HG02840 (cell line): ENCODE data around the gene CKS2.

Source experiments
- ATAC-seq: cut with Tn5 transposase; IDR thresholded peaks from one replicate; pipeline ENCODE4 v1.9.1; 2021; ENCODE audit warnings: mild to moderate bottlenecking, moderate library complexity, moderate number of reproducible peaks; ENCODE audit not compliant: unreplicated experiment, low FRiP score

The CKS2 gene

GRCh38 chr9:89345476-89345875, 34.5 kb downstream of the CKS2 start:
- no peak for ATAC-seq

GRCh38 chr9:89346696-89347095, 35.7 kb downstream of the CKS2 start:
- ATAC-seq, result no peak

GRCh38 chr9:89347651-89348050, 36.7 kb downstream of the CKS2 start:
- ATAC-seq, result no peak

- ATAC-seq, result no peak
These were observed 38.6 kb downstream of the CKS2 start for GRCh38 chr9:89349607-89350006.

GRCh38 chr9:89350988-89351557, 40.1 kb downstream of the CKS2 start:
- ATAC-seq, result no peak

- no peak for ATAC-seq
These were observed 40.7 kb downstream of the CKS2 start for GRCh38 chr9:89351584-89352300.

GRCh38 chr9:89352451-89352850, 41.5 kb downstream of the CKS2 start:
- ATAC-seq, result no peak

- no peak for ATAC-seq
These were observed 42.1 kb downstream of the CKS2 start for GRCh38 chr9:89352874-89353649.

GRCh38 chr9:89353989-89354388, 43.0 kb downstream of the CKS2 start:
- ATAC-seq, result no peak

GRCh38 chr9:89354471-89354870, 43.5 kb downstream of the CKS2 start:
- ATAC-seq, result no peak

GRCh38 chr9:89356782-89357181, 45.8 kb downstream of the CKS2 start:
- no peak for ATAC-seq

GRCh38 chr9:89357331-89358197, 46.6 kb downstream of the CKS2 start:
- no peak for ATAC-seq

- ATAC-seq, result no peak
These were observed 47.5 kb downstream of the CKS2 start for GRCh38 chr9:89358376-89358916.

- no peak for ATAC-seq
These were observed 48.0 kb downstream of the CKS2 start for GRCh38 chr9:89358985-89359384.

- ATAC-seq, result no peak
These were observed 48.8 kb downstream of the CKS2 start for GRCh38 chr9:89359751-89360261.

GRCh38 chr9:89360465-89360864, 49.5 kb downstream of the CKS2 start:
- ATAC-seq, result no peak

GRCh38 chr9:89361031-89361430, 50.0 kb downstream of the CKS2 start:
- ATAC-seq, result no peak

GRCh38 chr9:89361816-89362646, 51.0 kb downstream of the CKS2 start:
- ATAC-seq, result no peak

- ATAC-seq, result no peak
These were observed 51.8 kb downstream of the CKS2 start for GRCh38 chr9:89362647-89363310.
